ENCODE data around the gene RFX2. TPM values are rescaled to one million over a fixed set of nuclear protein-coding genes. Genes with fewer than 3 reads are reported as not detected.

The RFX2 gene
- total RNA-seq, 2 donors from 2014 or later: 12.7 to 16.1 TPM

DNA sequence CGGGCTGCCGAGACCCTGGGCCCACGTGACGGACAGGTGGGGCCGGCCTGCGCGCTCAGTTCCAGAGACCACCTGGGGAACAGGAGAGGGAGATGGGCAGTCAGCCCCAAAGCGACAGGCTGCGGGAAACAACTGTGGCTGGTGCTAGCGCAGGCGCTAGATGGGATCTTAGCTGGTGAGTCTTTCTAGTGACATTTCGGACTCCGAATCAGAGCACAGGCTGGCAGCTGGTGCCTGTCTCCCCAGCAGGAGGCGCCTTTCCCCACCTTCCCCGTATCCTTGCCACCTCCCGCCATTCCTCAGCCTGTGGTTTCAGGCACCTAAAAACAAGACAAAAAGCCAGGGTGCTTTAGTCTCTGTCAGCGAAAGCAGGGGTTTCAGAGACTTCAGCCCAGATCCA is 112.9 kb downstream of the RFX2 start:
- TF ChIP-seq, protein P1, sequence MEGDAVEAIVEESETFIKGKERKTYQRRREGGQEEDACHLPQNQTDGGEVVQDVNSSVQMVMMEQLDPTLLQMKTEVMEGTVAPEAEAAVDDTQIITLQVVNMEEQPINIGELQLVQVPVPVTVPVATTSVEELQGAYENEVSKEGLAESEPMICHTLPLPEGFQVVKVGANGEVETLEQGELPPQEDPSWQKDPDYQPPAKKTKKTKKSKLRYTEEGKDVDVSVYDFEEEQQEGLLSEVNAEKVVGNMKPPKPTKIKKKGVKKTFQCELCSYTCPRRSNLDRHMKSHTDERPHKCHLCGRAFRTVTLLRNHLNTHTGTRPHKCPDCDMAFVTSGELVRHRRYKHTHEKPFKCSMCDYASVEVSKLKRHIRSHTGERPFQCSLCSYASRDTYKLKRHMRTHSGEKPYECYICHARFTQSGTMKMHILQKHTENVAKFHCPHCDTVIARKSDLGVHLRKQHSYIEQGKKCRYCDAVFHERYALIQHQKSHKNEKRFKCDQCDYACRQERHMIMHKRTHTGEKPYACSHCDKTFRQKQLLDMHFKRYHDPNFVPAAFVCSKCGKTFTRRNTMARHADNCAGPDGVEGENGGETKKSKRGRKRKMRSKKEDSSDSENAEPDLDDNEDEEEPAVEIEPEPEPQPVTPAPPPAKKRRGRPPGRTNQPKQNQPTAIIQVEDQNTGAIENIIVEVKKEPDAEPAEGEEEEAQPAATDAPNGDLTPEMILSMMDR (IDR thresholded peaks at IDR 0.05): no peak
- no peak for DNase-seq (ENCODE audit: low spot score)
- peaks cover 62% of the 10 kb centered on the region for H3K36me3 ChIP-seq
- no peak overlapping the region for H3K27ac ChIP-seq
- no peaks in the 10 kb centered on the region for H3K27me3 ChIP-seq
- H3K4me3 ChIP-seq: no peak overlapping the region
- H3K9me3 ChIP-seq: no peaks in the 10 kb centered on the region
- peaks cover 0 to 11% of the 10 kb centered on the region in 2 donors for H3K4me1 ChIP-seq

DNA sequence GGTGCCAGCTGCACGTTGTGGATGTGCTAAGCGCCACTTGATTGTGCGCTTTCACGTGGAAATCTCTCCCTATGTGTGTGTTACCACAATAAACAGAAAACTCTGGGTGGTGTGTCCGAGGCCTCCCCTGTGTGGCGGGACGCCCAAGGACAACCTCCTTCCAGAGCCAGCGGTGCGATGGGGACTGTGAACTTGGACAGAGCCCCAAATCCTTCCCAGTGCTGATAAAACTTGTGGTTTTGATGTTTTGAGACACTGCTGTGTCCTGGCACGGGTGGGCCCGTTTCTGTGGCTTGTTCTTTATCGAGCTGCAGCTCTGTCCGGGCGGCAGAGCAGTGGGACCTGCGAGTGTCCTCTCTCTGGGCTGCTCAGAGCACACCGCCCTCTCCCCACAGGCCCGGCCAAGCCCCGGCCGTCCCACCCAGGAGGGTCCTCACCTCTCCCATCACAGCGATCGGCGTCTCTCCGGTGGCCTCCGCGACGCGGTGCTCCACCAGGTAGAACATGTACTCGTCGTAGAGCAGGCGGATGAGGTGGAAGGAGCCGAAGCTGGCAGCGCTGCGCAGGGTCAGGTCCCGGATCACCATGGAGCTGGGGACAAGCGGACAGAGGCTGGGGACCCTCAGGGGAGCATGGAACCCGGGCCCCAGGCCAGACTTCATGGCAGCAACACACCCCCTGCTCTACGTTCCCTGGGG is 113.5 kb downstream of the RFX2 start:
- Histone ChIP-seq H3K4me3 (no peak overlapping the region), H3K9me3 (no peaks in the 10 kb centered on the region), H3K36me3 (peaks cover 56% of the 10 kb centered on the region), H3K27ac (no peak overlapping the region), H3K4me1 (peaks cover 0 to 11% of the 10 kb centered on the region in 2 donors), H3K27me3 (no peaks in the 10 kb centered on the region)
- TF ChIP-seq, protein P1 (IDR thresholded peaks at IDR 0.05): no peak
- no peak for DNase-seq (ENCODE audit: low spot score)

DNA sequence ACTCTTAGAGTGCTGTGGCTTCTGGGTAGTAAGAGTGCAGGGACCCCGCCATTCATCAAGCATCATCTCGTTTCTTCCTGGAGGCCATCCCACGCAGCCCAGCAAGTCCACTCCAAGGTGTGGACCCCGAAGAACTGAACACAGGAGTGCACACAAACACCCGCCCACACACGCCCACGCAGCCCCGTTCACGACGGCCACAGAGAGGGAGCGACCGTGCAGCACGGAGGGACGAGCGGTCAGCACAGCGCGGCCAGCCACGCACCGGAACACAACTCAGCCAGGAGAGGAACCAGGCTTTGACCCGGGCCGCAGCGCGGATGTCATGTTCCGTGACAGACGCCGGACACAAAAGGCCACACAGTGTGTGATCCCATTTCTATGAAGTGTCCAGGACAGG is 114.2 kb downstream of the RFX2 start:
- no peak overlapping the region for H3K27ac ChIP-seq
- no peak for DNase-seq (ENCODE audit: low spot score)
- H3K9me3 ChIP-seq: no peaks in the 10 kb centered on the region
- peaks cover 0 to 11% of the 10 kb centered on the region in 2 donors for H3K4me1 ChIP-seq
- TF ChIP-seq, protein P1 (IDR thresholded peaks at IDR 0.05): no peak
- no peaks in the 10 kb centered on the region for H3K27me3 ChIP-seq
- no peak overlapping the region for H3K4me3 ChIP-seq
- H3K36me3 ChIP-seq: peaks cover 50% of the 10 kb centered on the region

DNA sequence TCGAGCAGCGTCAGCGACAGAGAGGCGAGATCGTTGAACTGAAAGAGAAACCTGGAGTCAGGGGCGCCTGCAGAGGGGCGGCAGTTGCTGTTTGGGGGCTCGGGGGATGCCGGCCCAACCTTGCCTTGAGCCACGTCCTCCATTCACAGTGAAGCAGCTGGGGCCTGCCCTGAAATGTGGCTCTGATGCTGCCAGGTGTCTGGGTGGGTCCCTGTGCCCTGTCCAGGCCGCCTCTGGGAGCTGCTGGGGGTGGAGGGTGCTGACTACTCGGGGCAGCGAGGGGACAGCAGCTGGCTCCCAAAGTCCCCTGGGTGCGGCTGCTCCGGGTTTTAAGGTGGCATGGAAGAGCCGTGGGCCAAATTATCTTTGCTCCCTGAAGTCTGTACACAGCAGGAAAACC is 114.7 kb downstream of the RFX2 start:
- H3K27ac ChIP-seq: no peak overlapping the region
- H3K36me3 ChIP-seq: peaks cover 46% of the 10 kb centered on the region
- no peak overlapping the region for H3K4me3 ChIP-seq
- no peaks in the 10 kb centered on the region for H3K9me3 ChIP-seq
- H3K4me1 ChIP-seq: peaks cover 0 to 11% of the 10 kb centered on the region in 2 donors
- TF ChIP-seq, protein P1 (IDR thresholded peaks at IDR 0.05): no peak
- DNase-seq (ENCODE audit: low spot score): no peak
- H3K27me3 ChIP-seq: no peaks in the 10 kb centered on the region

DNA sequence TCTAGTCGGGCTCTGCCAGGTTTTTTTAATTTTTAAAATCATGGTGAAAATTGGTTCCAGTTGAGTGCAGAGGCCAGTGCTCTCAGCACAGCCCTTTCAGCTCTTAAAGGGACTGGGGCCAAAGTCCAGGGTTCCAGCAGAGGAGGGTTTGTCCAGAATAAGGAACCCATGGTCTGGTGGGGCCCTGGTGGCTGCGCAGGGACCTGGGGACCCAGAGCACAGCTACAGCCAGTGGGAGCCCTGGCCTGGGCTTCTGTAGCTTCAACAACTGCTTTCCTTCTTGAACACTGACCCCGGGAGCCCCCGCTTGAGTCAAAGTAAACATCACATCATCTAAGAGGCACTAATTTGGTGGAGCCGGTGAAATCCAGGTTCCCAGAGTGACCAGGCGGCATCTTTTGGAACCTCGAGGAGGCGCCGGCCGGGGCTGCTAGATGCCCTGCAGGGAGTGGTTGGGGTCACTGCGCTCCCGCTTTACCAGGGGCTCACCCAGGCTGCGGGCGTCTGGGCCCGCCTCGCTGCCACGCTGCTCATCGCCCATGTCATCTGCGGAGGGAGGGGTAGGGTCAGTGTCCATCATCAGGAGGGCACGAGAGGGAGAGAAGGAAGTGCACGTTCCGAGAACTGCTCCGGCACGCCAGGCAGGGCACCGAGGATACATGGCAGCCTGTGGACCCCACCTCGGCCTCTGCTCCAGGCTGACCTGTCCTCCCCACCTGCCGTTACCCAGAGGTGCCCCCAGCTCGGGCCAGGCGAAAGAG is 115.7 kb downstream of the RFX2 start:
- DNase-seq (ENCODE audit: low spot score): no peak
- no peak overlapping the region for H3K27ac ChIP-seq

More for the DNA sequence above, 115.7 kb downstream of the RFX2 start:
- Histone ChIP-seq H3K9me3 (no peaks in the 10 kb centered on the region), H3K4me1 (peaks cover 0 to 11% of the 10 kb centered on the region in 2 donors), H3K4me3 (no peak overlapping the region), H3K36me3 (peaks cover 35% of the 10 kb centered on the region), H3K27me3 (no peaks in the 10 kb centered on the region)
- TF ChIP-seq, protein P1 (IDR thresholded peaks at IDR 0.05): no peak
